Stimulated activated CD4-positive, alpha-beta T cell treated with anti-CD3 and anti-CD28 coated beads, TNF-alpha, amount 100 ng/mL, for 48 hours (primary cell): ENCODE results near the gene TMEM132C.
A peak's percentile ranks its signal among the peaks of the same experiment; 100 is the strongest.

Experiments used
- DNase-seq, 3 donors: peaks; one replicate each; pipeline ENCODE4 v3.0.0-alpha.2; 2020; ENCODE audit warnings: low read depth in 3 of 3

The TMEM132C gene

DNA sequence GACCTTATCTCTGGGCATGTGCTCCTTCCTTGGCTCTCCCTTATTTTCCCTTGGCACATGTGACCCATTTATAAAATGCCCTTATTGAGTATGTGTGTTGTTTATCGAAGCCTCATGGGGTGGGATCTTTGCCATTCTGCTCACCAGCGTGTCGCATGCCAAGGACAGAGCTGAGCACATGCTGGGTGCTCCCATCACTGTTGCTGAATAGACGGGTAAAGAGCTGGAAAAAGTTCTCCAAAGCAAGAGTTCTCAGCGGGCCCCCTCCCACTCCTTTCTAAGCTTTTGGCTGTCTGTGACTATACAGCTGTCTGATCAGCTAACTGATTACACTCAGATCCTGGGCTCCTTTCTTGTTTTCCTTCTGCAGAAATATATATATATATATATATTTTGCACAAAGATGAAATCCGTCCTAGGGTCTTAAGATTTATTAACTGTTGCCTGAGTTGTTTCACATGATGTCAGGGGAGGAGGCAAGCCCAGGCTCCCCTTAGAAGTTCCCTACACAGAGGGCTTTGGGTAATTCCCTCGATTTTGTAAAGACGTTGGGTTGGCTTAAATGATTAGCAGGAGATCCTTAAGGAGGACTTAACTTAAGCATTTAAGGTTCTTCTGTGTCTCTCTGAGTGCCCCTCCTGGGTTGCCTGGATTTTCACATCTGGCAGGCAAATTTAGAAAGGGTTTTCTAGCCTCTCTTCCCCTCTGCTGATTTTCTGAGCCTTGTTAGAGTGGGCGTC is 71.6 kb downstream of the TMEM132C start:
- DNase-seq, result no peak

DNA sequence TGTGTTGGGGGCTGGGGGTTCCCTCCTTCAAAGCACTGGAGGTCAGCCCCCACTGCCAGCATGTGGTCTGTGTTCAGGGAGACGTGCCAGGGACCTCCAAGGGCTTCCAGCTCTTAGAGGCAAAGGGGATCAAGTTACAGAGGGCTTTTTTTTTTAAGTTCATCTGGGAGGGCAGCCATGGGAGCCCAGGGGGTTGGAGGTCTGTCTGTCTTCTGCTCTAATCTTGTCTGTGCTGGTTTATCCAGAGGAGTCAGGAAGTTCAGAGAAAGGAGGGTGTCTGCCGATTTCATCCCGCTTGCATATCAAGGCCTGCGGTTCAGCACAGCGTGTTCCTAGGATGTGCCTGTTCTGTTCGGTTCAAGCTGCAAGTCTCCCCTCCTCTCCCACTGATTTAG is 72.2 kb downstream of the TMEM132C start:
- no peak for DNase-seq

DNA sequence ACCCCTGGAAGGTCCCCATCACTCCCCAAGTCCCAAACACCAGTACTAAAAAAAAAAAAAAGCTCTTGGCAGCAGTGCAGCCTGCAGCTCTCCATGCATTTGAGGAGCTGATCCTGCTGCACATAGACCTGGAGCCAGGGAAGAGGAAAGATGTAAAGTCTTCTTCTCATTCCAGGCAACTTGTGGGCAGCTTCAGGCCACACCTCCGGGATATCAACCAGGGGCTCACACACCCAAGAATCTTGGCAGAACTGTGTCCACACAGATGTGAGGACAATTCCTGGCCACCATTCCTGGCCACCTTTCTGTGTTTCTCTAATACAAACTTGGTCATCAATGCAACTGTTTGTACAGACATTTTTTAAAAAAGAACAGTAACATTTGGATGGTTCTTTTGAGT is 72.7 kb downstream of the TMEM132C start:
- DNase-seq, result no peak

DNA sequence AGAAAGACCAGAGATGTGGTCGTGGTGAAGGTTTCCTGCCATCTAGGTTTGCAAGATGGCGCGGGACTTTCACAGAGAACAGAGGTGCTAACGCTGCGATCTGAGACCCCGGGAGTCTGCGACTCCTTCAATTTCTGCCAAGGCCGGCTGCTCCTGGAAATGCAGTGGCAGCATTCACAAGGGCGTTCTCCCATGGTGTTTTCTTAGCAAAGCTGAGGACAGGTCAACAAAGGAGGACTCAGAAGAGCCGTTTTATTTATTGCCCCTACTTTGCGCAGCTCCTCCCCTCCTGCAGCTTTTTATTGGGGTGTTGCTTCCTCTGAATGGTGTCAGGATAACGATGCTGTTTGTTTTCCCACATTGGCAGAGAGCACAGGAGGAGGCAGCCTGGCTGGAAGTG is 86.3 kb downstream of the TMEM132C start:
- no peak for DNase-seq

DNA sequence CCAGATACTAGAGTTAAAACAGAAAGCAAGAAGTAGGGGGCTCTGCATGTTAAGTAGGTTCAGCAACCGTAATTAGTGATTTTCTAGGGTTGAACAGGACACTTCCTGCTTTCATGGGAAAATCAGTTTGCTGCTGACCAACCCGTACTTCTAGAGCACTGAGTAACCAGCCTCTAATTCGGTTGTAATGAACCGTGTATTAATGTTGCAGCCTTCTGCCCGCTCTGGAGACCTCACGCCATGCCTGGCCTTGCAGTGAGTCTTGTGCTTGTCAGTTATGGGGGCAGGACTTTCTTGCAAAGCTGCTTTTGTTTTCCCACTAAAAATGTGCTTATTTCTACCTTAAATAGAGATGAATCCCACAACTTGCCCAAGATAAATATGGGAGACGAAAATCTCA is 89.6 kb downstream of the TMEM132C start:
- DNase-seq, result no peak

DNA sequence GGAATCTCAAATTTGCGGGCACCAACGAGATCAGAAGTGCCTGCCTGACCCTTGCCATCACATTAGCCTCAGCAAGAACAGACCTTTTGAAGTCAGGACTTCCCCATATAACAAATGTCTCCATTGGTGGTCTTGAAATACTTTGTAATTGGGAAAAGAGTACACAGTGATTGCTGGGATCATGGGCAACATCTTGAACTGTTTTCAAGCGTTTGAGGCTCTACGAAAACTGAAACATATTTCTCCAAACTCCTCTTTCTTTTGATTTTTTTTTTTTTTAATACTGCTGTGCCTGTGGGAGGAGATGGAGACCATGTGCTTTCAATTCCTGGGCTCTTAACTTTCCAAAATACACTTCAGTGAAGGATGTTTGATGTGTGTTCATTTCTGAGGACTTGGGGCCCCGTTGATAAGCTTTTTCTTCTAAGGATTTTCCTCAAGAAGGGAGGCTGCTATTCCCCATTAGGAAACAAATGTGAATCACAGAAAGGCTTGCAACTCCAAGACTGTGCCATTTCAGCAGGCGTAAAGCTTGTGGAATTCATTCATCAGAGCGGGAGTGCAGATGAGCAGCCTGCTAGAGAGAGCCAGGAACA is 94.5 kb downstream of the TMEM132C start:
- DNase-seq, result no peak

DNA sequence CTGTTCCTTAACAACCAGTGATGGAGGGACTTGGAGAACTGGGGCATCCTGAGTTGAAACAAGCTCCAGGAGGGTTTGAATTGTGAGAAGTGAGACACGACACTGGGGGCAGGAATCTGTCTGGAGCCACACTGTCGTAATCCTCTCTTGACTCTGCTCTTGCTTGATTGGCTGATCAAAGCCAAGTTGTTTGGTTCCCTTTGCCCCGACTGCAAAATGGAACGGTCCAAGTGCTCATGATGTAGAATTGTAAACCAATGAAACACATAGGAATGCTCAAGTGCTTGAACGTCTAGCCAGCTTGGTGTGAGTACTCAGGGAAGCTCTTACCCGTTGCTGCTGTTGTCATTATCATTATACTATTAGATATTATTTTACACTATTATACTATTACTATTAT is 98.1 kb downstream of the TMEM132C start:
- no peak for DNase-seq

DNA sequence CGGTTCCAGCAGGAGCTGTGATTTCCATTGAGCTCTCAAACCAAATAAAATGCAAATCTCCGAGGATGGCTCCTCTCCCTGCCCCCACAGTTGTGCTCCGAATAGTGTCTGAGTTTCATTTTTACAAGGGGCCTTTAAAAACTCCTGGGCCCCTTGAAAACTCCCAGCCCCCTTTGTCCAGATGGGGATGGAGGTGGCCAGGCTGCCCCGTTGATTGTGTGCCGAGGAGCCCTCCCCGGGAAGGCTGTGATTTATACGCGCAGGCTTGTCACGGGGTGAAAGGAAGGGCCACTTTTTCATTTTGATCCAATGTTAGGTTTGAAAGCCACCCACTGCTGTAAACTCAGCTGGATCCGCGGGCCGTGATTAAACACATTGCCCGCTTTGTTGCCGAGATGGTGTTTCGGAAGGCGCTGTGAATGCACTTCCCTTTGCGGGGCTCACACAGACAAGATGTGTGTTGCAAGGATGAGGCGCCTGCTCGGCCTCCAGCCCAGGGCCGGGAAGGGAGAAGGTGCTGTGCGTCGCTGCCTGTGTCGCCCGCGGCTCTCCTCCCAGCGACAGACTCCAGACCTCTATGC is 98.8 kb downstream of the TMEM132C start:
- no peak for DNase-seq

DNA sequence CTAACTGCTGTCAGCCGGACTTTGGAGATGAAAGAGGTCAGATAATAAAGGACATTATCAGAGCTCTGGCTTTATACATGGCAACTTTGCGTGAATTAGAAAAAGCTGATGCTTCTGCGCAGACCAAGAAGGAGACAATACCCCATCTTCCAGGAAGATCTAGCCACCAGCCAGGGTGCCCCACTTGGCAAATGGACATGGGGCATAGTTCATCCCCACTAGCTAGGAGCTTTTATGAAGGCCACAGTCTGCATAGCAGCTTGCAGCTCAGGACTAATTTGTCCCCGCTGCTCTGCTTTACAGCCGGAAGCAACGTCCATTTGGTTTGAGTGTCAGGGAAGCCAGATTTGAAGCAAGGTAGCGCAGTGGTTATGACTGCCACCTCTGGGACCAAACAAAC is 101.0 kb downstream of the TMEM132C start:
- no peak for DNase-seq

DNA sequence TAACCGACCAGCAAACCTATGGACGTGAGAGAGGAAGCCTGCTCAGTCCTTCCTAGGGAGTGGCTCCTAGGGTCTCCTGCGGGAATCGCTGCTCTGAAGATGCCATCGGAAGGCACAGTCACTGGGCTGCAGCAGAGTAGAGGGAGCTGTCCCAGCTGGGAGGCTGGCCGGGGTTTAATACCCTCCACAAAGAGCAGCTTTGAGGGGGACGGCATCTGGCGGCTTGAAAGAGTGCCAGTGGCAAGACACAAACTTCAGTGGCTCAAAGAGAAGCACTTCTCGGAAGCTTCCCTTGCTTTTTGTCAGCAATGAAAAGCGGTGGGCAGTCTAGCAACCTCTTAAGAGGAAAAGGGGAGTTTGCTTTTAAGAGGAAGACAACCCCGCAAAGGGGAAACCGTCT is 114.6 kb downstream of the TMEM132C start:
- no peak for DNase-seq

DNA sequence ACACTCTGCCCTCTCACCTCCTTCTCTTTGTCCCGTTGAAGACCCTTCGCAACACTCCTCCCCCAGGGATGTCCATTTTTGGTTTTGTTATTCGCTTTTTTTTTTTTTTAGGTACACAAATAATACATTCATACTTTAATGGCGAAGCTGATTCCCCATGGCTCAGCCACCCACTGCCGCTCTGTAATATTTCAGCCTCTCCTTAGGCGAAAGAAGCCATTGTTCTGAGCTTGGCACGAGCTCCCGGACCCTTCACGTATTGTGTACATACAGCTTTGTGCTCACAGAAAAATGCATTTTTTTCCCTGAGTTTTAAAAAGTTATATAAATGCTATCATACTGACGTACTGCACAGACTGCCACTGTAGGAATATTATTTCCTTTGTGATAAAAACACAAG is 115.0 kb downstream of the TMEM132C start:
- DNase-seq, result no peak

DNA sequence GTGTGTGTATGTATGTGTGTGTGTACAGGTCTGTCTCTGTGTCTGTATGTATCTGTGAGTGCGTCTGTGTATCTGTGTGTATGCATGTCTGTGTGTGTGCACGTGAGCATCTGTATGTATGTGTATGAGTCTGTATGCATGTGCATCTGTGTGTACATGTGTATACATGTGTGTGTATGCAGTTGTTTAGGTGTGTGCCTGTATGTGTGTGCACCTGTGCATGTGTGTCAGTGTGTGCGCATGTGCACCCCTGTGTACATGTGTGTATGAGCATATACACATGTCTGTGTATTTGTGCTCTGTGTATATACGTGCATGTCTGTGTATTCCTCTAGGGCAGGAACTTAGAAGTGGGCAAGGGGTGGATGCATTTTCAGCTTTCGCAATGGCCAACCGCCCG is 116.0 kb downstream of the TMEM132C start:
- DNase-seq, result no peak

DNA sequence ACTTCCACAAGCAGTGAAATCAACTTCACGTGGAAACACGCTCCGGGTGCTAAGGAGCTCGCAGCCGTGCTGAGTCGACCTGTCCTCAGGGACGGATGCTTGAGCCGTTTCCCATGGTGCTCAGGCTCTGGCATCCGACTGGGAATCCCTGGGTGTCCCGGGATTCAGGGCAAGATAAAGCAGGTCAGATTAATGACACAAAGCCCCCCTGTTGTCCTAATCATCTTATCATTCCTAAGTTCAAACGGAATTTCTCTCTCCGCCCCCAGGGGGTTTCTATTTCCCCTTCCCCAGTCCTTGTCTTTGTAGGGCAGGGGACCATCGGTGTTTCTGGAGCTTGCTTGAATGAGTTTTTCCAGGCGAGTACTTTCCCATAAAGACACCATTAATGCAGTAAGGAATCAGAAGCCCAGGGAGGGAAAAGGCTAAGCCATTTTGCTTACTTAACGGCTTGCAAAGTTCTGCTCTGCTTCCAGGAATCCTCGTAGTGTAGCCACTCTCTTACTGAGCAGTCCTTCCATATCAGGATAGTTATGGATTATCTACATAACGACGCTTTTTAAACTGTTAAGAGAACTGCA is 116.5 kb downstream of the TMEM132C start:
- no peak for DNase-seq

DNA sequence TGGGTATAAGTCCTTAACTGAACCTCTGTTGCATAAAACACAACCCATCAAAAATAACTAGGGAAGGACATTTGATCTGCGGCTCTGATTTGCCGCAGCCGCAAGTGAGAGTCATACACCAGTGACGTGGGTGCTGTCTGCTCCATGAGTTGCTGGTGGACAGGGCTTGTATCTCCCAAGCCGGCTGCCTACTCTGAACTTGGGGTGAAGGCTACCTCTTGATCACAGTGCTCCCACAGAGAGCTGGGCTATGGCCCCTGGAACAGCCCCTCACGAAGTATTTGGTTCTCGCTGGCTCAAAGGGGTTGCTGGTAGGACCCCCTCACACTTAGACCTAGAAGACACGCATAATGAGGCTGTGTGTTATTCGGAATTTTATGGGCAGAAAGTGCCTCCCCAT is 118.8 kb downstream of the TMEM132C start:
- no peak for DNase-seq

DNA sequence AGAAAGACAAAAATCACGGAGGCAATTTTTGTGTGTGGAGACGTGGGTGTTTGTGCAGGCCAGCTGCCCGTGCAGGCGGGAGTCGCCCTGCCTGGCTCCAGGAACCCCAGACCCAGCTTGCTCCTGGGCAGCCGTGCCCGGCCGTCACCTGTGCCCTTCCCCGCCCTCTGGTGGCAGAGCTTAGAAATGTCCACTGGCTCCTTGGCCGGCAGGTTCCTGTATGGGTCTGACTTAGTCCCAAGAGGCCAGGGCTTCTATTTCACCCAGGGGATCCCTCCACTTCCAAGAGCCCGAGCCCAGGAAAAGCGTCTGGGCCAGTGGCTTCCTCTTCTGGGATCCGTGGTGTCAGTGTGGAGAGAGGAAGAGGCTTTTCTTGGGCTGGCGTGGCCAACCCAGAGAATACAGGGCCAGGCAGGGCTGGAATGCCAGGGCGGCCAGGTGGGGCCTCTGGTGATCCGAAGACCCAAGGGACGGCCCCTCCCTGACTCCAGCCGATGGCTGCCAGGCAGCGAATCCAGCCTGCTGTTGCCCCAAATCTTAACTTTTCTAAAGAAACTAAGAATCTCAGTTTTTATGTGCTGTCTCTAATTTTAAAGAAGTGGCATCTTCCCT is 120.9 kb downstream of the TMEM132C start:
- DNase-seq, result peak in 2 of 3 donors; percentile 5 to 8

DNA sequence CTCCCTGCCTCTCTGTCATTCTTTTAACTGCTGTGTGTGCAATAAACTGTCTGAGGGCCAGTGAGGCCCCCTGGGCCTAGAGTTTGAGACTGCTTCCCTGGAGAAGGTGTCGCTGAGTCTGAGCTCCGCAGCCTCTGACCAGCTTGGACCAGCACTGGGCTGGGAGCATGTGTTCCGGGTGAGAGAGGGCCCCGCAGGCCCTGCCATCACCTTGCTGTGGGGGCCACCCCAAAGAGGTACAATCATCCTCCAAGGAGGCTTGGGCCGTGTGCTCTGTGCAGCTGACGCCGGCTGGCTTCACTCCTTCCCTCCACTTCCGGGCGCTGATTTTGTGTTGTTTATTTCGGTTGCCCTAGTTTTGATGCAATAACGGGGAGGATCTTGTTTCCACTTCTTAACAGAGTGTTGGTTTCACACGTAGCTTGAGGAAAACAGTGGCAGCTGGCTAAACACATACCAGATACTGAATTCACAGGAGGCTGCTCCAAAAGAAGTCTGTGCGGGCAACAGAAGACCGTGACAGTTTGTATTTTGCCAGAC is 121.6 kb downstream of the TMEM132C start:
- DNase-seq, result no peak

DNA sequence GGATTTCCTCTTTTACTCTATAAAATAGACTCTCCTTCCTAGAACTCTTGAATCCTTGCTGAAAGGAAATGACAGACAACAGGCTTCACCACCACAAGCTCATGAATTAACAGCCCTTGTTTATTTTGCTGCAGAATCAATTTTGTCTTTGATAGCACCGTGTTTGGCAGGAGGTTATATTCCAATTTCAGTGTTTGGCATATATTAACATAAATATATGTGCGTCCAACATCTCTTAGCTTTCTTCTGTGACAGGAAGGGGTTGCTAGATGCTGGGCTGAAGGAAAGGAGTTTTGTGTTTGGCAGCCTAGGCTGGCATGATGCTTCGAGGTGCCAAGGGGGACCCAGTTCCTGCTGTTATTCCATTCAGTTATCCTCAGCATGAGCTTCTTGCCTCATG is 126.4 kb downstream of the TMEM132C start:
- DNase-seq, result no peak

DNA sequence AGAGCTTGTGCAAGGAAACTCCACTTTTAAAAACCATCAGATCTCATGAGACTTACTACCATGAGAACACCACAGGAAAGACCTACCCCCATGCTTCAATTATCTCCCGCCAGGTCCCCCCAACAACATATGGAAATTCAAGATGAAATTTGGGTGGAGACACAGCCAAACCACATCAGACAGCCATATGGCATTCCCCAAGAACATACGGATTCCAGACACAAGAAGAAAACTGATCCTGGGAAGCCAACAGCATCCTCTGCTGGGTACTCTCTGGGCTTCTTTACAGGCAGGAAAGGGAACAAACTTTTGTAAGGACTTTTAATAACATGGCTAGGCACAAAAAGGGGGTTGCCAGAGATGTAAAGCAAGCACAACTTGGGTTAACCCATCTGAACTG is 127.2 kb downstream of the TMEM132C start:
- no peak for DNase-seq

DNA sequence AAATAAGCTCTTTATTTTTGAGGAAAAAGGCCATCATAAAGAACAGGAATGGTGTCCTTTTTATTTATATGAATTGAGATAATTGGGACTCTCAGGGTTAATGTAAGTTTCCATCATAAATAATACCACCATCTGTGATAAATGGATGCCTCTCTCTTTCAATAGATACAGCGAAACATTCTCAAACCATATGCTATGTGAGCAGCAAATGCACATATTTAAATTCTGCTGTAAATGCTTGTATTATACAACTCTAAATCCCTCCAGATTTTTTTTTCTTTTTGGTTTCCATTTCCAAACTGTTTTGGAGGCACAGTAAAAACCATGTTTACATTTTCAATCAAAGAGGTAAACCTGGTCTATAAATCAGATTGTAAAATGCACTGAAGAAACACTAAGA is 132.3 kb downstream of the TMEM132C start:
- no peak for DNase-seq

DNA sequence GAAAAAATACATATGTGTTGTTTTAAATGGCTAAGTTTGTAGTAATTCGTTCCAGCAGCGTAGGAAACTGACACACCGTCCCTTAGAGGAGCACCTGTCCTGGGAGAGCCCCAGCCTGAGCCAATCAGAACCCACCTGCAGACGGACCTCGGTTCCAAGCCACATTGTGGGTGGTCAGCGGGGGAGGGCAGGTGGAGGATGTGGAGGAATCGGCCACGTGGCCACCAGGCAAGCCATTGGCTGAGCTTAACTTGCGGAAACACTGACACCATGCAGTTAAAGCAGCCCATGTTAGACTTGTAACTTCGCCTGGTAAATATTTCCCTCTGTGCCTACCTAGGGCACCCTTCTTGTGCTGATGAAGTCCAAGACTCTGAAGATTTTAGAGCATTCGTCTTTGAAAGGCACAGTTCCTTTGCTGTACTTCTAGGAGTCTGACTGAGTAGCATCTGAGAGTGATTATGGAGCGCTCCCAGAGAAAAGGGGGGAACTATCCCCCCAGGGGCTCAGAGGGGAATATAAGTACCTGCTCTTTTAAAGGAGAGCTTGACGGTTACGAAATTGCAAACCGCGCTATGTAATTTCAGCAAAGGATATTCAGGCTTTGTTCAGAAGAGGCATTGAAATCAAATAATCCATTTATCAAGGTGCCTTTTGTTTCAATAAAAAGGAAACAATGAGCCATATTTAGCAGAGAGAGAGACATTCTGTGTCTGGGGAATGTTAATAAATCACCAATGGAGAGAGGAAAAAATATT is 135.7 kb downstream of the TMEM132C start:
- no peak for DNase-seq

DNA sequence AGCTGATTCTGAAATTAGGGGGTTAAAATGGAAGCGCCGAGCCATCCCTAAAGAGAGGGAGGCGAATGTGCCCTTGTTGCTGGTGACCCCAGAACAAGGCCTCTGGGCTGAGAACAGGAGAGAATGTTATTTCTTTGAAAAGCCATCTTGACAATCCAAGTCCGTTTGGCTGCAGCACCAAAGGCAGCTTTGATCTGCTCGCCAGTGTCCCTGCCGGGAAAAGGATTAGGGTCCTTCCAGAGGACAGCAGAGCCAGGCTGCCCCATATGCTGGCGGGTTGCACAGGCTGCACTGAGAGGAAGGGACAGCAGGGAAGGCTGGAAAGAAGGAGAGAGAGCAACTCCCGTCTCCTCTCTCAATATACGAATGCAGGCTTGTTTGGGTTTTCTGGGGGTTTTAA is 141.7 kb downstream of the TMEM132C start:
- no peak for DNase-seq
